GM12874 (cell line): Measurements from ENCODE around the gene DDX5.

Experiments
- TF ChIP-seq, protein P1 (sequence below): IDR thresholded peaks from 2 replicates; pipeline ENCODE4 v1.5.1; 2011; ENCODE audit warnings: low read depth, mild to moderate bottlenecking, control low read depth, low read length, moderate library complexity; ENCODE audit not compliant: insufficient read depth

The DDX5 gene

GRCh38 chr17:64509179-64509578, 3.1 kb upstream of the DDX5 start:
- TF ChIP-seq, protein P1, sequence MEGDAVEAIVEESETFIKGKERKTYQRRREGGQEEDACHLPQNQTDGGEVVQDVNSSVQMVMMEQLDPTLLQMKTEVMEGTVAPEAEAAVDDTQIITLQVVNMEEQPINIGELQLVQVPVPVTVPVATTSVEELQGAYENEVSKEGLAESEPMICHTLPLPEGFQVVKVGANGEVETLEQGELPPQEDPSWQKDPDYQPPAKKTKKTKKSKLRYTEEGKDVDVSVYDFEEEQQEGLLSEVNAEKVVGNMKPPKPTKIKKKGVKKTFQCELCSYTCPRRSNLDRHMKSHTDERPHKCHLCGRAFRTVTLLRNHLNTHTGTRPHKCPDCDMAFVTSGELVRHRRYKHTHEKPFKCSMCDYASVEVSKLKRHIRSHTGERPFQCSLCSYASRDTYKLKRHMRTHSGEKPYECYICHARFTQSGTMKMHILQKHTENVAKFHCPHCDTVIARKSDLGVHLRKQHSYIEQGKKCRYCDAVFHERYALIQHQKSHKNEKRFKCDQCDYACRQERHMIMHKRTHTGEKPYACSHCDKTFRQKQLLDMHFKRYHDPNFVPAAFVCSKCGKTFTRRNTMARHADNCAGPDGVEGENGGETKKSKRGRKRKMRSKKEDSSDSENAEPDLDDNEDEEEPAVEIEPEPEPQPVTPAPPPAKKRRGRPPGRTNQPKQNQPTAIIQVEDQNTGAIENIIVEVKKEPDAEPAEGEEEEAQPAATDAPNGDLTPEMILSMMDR: no peak

DNA sequence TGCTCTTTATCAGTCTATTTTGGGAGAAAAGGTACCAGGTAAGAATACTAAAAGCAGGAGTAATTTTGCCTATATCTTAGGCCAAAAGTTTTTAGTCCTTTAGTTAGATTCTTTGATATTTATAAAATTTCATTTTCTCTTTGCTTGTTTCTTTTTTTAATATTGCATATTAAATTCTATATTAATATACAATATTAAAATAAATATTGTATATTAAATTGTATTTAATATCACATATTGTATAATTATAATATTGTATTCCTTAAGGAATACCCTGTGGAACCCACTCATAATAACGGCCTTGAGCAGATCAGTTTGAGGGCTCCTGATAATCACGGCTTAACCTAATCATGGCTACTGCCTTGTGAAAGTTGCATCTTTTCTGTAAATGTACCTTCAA, 2.6 kb upstream of the DDX5 start:
- TF ChIP-seq, protein P1: no peak

DNA sequence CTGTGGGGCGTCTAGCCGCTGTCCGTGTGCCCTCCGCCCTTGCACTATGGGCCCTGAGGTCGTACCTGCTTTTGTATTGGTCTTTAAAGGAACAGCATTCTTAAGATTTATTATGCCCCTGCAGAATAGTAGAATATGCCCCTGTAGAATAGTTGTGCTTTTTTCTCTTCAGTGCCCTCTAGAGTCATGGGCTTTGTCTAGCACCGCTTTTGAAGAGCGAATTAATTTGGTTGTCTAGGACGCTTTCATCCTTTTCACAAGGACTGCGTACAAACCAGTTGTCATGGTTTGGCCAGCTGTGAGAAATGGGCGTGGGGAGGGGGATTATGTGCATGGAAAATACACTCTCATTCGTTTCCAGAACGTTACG, 1.3 kb upstream of the DDX5 start:
- TF ChIP-seq, protein P1: 0 out of 2 replicates have a peak, but pooled peaks have one; percentile 28

- TF ChIP-seq, protein P1: no peak
Observed at GRCh38 chr17:64506576-64507412, 705 bp upstream of the DDX5 start, which contains the start of gene CEP95. Gene CEP95, plus strand, starts transcription at chr17:64506977. Its CDS starts 121 bp downstream, at chr17:64507098.

DNA sequence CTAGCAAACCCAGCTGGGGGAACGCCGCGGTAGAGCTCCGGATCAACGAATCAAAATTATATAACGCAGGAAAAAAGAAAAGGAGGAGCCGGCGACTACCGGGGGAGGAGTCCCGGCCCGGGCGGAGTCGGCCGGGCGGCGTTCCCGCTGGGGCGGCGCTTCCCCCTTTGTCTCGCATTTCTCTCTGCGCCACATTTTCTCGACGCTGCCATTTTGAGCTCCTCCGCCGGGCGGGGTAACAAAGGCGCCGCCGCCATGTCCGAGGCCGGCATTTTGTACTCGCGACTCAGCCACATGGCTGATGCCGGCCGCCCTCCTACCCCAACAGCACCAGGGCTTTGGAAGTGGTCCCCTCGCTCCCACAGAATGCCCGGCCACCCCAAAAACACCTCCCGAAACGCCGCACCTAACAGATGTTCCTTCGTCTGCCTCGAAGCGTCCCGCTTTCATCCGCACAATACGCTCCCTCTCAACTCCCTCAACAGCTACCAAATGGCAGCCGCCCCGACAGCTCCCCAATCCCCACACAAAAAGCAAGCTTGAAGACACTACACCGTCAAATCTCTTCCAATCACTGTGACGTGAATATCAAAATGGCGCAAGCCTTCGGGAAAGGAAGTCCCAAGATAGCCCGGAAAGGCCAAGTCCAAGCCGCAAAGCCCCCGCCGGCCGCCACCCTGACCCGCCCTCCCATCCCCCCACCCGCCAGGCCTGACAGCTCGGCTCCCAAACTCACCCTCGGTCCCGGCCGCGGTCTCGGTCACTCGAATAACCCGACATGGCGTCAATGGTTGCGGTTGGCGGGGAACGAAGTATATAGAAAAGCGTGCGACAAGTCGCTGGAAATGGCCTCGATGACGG, 519 bp downstream of the DDX5 start:
- TF ChIP-seq, protein P1: no peak

DNA sequence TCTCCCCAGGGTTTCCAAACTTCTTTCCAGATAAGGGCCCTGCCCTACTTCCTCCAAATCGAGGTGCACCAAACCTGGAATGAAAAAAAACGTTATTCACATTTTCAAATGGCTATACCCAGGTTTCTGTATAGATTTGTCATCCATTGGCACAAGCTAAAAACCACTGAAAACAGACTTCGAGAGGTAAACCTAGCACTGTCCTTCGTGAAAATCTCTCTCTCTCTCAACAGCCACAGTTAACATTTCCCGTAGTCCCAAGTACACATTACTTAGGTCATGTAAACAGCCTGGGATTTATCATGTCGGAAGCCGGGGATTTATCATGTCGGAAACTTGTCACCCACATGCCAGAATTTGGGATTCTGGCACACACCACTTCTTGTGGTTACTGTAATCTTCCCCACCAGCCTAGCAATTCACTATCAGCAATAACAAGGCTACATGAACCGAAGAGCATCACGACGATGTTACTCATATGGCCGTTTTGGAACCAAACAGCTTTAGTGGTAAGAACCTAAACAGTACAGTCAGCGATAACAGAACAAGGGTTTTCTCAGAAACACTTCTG, 1.2 kb downstream of the DDX5 start:
- TF ChIP-seq, protein P1: no peak
